NCI-H2196 treated with DMSO at 0.1 percent for 48 hours (cell line): Measurements from ENCODE around the gene PDE5A.

Source experiments
- DNase-seq: peaks from one replicate; lab custom pipeline; 2025; ENCODE audit not compliant: unreplicated experiment; lab: John Stamatoyannopoulos, UW

The PDE5A gene

GRCh38 chr4:119525005-119525749, 103.4 kb downstream of the PDE5A start:
- no peak for DNase-seq

GRCh38 chr4:119523399-119523798, 105.2 kb downstream of the PDE5A start:
- no peak for DNase-seq

- DNase-seq: no peak
Measured at GRCh38 chr4:119521268-119521667, 107.3 kb downstream of the PDE5A start.

- no peak for DNase-seq
Measured at GRCh38 chr4:119518915-119519410, 109.6 kb downstream of the PDE5A start.

- no peak for DNase-seq
Measured at GRCh38 chr4:119518230-119518892, 110.2 kb downstream of the PDE5A start.

- no peak for DNase-seq
Measured at GRCh38 chr4:119517361-119518229, 111.0 kb downstream of the PDE5A start.

GRCh38 chr4:119512398-119512797, 116.2 kb downstream of the PDE5A start:
- no peak for DNase-seq

- no peak for DNase-seq
Measured at GRCh38 chr4:119510395-119511149, 118.0 kb downstream of the PDE5A start.

- no peak for DNase-seq
Measured at GRCh38 chr4:119508281-119508680, 120.3 kb downstream of the PDE5A start.

- DNase-seq: no peak
Measured at GRCh38 chr4:119506806-119507205, 121.8 kb downstream of the PDE5A start.

- no peak for DNase-seq
Measured at GRCh38 chr4:119504616-119505015, 124.0 kb downstream of the PDE5A start.

GRCh38 chr4:119501740-119502139, 126.9 kb downstream of the PDE5A start:
- no peak for DNase-seq

GRCh38 chr4:119498527-119498926, 130.1 kb downstream of the PDE5A start:
- DNase-seq: no peak

- no peak for DNase-seq
Measured at GRCh38 chr4:119493886-119494285, 134.7 kb downstream of the PDE5A start.

- no peak for DNase-seq
Measured at GRCh38 chr4:119493419-119493818, 135.2 kb downstream of the PDE5A start.

GRCh38 chr4:119490335-119490734, 138.3 kb downstream of the PDE5A start:
- DNase-seq: no peak

GRCh38 chr4:119489305-119489704, 139.3 kb downstream of the PDE5A start:
- no peak for DNase-seq

GRCh38 chr4:119480331-119480730, 148.3 kb downstream of the PDE5A start:
- no peak for DNase-seq

- DNase-seq: no peak
Measured at GRCh38 chr4:119479835-119480234, 148.8 kb downstream of the PDE5A start.

- no peak for DNase-seq
Measured at GRCh38 chr4:119479180-119479808, 149.3 kb downstream of the PDE5A start.
